ENCODE data around the gene SYNGR1.

GRCh38 chr22:39311592-39312400, 38.0 kb upstream of the SYNGR1 start:
- TF ChIP-seq POLR2A (IDR thresholded peaks at IDR 0.05; ENCODE audit: low read depth, low read length) (peak; percentile 92), POLR2AphosphoS5 (IDR thresholded peaks at IDR 0.05; ENCODE audit: low read depth, low read length) (peak; percentile 87), SPI1 (IDR thresholded peaks at IDR 0.05; ENCODE audit: low read depth, low read length) (no peak), TAF1 (IDR thresholded peaks at IDR 0.05; ENCODE audit: low read depth, low read length) (no peak), PAX5 (IDR thresholded peaks at IDR 0.05; ENCODE audit: insufficient read depth, low read length, severe bottlenecking) (no peak), POU2F2 (IDR thresholded peaks at IDR 0.05; ENCODE audit: low read depth, low read length) (no peak; the same call in none of the 2 replicates)
